Stimulated activated CD8-positive, alpha-beta memory T cell treated with anti-CD3 and anti-CD28 coated beads, Interleukin-2, amount 100 ng/mL, for 1 hour (primary cell): ENCODE measurements around the gene NT5E.

Source experiments
- DNase-seq, 2 donors: peaks; one replicate each; pipeline ENCODE4 v3.0.0-alpha.2; 2020; ENCODE audit warnings: low read depth in 2 of 2

NT5E gene

DNA sequence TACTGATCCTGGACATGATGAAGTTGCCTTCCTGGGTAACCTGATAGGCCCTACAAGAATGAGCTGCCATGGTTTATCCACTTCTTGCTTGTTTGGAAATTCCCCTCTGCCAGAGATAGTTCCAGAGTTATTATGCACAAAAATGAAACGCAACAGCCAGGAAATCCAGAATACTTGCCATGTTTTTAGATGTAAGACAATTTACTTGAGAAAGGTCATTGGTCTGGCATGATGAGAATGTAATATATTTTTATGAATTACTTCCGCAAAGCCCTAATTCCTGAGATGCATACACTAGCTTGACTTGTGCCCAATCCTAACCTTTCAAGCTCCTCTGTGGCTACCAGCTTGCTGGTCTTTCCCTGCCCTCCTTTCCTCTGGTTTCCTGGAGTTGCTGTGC lies 27.9 kb upstream of the NT5E start:
- DNase-seq: no peak

DNA sequence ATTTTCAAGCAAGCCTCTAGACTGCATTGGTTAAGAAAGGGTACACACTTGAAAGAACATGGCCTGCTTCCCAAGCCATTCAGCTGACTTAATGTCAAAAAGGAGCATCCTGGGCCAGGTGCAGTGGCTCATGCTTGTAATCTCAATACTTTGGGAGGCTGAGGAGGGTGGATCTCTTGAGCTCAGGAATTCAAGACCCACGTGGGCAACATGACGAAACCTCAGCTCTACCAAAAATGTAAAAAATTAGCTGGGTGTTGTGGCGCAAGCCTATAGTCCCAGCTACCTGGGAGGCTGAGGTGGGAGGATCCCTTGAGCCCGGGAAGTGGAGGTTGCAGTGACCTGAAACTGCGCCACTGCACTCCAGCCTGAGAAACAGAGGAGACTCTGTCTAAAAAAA lies 26.9 kb upstream of the NT5E start:
- no peak for DNase-seq

DNA sequence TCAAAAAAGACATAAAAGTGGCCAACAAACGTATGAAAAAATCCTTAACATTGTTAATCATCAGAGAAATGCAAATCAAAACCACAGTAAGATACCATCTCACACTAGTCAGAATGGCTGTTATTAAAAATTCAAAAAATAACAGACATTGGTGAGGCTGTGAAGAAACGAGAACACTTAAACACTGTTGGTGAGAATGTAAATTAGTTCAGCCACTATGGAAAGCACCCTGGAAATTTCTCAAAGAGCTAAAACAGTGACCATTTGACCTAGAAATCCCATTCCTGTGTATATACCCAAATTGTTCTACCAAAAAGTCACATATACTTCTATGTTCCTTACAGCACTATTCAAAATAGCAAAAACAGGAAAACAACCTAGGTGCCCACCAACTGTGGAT lies 24.9 kb upstream of the NT5E start:
- DNase-seq: no peak

DNA sequence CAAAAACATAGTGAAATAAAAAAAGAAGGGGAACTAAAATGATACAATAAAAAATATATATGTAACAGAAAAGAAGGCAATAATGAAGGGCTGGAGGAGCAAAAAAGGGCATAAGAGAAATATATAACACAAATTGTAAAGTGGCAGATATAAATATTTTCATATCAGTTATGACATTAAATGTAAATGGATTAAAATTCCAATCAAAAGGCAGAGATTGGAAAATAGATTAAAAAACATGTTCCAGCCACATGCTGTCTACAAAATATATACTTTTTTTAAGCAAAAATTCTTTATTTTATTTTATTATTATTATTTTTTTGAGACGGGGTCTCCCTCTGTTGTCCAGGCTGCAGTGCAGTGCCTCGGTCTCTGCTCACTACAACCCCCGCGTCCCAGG lies 23.9 kb upstream of the NT5E start:
- DNase-seq: no peak

DNA sequence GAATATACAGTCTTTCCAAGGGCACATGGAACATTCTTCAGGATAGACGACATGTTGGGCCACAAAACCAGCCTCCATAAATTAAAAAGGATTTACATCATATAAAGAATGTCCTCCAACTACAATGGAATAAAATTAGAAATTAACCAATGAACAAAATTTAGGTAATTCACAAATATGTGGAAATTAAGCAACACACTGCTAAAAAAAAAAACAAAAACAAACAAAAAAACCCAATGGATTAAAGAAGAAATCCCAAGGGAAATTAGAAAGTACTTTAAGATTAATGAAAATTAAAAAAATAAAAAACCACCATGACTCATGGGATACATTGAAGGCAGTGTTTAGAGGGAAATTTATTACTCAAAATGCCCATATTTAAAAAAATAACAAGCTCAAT lies 21.4 kb upstream of the NT5E start:
- DNase-seq: no peak

DNA sequence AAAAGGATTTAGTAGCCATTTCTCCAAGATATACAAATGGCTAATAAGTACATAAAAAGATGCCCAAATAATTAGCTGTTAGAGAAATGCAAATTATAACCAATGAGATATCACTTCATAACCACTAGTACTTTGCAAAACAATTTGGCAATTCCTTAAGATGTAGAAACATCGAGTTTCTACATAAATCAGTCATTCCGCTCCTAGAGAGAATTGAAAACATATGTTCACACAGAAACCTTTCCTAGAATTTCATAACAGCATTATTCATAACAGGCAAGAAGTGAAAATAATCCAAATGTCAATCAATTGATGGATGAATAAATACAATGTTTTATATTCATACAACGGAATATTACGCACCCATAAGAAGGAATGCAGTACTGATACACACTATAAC lies 20.5 kb upstream of the NT5E start:
- DNase-seq: no peak

DNA sequence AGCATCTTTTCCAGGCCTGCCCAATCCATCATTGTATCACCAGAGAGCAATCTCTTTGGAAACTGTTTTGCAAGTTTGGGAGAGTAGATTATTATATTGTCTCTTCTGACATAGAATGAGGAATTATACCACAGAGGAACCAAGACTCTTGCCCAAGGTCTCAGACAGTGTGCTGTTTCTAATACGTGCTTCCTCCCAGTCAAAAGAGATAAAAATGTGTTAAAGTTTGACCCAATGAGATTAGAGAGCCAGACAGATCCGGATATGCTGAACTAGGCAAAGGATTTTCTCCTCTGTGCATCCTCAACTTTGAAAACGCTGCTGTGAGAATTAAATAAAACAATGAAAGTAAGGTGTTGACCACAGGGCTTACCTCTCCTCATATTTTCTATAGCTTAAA lies 18.6 kb upstream of the NT5E start:
- no peak for DNase-seq

DNA sequence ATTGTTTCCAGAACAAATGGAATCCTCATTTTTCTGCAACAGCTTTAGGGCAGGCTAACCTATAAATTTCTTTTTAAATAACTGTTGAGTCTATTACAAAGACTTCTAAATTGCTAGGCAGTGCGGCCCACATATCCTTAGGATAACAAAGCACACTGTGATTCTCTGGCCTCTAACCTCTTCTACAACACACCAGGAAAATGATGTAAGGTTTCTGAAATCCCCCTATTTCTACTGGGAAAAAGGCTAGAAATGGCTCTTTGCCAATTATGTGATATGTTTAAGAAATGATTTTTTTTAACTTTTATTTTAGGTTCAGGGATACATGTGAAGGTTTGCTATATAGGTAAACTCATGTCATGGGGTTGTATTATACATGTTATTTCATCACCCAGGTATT lies 17.3 kb upstream of the NT5E start:
- DNase-seq: no peak

DNA sequence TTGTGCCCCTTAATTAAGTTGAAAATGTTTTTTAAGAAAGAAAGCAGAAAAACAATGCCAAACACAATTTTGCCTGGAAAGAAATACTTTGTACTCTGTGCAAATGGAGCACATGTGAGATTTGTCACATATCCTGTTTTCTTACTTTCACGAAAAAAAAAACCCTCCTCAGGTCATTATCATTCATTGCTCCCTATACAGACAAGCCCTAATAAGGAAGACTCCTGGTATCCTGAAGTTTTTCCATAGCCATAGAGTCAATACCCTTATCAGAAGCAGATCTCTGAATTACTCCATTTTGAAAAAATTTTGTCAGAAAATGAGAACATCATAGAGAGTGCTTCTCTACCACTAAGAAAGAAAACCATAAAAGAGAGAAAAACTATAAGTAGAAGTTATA lies 14.0 kb upstream of the NT5E start:
- no peak for DNase-seq

DNA sequence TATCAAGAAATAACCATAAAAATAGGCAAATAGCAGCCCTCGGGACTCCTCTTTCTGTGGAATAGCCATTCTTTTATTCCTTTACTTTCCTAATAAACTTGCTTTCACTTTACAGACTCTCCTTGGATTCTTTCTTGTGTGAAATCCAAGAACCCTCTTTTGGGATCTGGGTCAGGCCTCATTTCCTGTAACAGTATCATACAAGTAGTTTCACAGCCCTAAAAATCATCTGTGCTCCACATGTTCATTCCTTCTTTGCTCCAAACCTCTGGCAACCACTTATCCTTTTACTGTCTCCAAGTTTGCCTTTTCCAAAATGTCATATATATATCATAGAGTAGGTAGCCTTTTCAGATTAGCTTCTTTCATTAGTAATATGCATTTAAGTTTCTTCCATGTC lies 13.5 kb upstream of the NT5E start:
- DNase-seq: no peak

DNA sequence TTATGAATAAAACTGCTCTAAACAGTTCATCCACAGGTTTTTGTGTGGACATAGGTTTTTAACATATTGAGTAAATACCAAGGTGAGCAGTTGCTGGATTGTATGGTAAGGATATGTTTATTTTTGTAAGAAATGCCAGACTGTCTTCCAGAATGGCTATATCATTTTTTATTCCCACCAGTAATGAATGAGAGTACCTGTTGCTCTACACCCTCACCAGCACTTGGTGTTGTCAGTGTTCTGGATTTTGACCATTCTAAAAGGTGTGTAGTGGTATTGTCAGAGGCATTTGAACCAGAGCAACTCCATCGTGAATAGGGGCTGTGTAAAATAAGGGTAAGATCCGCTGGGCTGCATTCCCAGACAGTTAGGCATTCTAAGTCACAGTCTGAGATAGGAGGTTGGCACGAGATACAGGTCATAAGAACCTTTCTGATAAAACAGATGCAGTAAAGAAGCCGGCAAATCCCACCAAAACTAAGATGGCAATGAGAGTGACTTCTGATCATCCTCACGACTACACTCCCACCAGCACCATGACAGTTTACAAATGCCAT lies 12.9 kb upstream of the NT5E start:
- no peak for DNase-seq

DNA sequence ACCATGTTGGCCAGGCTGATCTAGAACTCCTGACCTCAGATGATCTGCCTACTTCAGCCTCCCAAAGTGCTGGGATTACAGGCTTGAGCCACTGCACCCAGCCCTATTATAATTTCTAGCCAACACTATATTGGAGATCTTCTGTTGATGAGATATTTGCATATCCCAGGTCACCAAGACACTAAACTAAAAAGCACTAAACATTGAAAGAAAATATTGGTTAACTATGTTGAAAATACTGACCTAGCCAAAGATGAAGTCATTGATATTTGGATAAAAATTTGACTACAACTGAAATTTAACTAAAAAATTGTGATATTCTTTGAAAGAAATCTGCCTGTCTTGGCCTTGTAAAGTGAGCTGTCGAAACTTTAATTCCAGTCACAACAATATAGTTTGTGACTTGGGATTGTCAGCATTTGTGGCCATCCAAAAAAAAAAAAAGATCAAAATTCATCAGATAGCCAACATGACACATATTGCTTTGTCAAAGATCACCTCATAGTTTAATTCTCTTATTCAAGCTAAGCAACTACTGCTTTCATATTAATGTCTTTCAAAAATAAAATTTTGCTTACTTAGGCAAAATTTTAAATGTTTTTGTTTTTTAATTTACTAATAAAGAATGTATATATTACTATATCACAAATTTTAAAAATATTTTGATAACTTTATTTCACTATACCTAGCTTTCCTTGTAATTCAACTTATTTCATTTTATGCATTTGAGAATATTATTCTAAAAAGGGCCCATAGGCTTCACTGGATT lies 6.3 kb upstream of the NT5E start:
- DNase-seq: no peak

DNA sequence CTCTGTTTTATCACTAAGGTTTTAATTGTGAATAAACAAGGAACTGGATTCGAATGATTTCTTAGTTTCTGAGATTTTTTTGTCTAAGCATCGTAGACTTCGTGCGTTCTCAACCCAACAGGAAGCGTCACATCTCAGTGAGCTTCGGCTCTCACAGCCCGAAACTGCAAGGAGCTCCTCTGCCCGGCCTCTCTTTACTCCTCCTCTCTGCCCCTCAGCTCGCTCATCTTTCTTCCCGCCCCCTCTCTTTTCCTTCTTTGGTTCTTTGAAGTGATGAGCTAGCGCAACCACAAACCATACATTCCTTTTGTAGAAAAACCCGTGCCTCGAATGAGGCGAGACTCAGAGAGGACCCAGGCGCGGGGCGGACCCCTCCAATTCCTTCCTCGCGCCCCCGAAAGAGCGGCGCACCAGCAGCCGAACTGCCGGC lies 480 bp upstream of the NT5E start:
- DNase-seq: no peak

DNA sequence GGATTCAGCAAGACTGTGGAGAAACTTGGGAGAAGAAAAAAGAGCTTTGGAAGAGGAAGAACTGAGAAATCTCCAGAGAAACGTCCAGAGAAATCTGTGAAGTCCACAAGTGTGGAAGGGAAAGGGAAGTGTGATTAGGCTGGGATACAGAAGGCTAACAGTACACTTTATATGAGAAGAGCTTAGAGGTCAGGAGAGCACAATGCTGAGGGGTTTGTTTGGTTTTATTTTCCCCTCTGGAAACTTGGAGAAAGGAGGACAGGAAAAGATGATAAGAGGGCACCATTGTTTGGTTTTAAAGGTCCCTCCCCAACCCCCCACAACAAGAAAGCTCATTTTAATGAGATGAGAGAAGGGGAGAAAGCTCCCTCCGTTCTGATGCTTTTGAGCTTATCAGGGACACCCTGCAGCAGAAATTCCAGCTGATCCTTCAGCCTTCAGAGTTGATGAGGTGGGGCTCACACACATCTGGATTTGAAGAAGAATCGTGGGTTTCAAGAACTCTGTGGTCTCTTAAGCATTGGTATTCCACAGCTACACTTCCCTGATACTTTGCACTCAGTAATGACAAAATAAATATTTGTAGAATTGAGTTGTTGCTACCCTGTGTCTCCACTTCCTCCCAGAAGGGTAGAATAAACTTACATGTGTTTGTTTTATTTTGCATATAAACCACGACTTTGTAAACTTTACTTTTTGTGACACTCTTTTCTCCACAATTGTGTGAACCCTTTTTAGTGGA lies 1.9 kb downstream of the NT5E start:
- DNase-seq: no peak

DNA sequence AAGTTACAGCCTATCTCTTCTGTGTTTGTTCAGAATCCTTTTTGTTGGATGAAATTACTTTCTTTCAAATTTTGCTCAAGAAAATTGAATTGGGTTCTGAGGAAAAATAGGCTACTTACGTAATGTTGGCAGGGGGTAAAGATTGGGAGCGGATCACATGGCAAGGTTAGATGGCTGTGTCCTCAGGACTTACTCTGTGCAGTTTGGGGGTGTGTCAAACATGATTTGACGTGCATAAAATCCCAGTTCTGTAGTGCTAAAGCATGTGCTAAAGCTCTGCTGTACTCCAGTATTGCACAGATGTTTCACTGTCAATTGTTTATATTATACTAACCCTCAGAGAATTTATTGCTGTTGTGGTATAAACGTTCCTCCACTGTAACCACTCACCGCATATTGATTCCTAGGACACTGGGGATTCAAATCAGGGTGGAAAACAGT lies 2.6 kb downstream of the NT5E start:
- DNase-seq: no peak

DNA sequence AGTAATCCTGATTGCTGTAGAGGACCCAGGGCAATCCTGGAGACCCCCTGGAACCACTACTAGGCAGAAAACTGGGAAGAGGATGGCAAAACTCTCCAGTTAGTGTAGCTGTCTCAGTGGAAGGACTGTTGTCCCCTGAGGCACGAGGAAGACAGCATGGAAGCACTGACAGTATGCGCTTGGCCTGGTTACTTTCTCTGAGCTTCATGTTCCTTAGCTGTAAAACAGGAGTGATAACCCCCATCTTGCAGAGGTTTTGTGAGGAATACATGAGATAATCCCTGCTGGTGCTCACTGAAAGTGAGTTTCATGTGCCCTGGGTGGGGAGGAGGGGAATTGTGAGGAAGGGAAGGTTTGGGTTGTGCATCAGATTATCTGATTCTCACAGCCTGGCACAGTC lies 3.2 kb downstream of the NT5E start:
- no peak for DNase-seq

DNA sequence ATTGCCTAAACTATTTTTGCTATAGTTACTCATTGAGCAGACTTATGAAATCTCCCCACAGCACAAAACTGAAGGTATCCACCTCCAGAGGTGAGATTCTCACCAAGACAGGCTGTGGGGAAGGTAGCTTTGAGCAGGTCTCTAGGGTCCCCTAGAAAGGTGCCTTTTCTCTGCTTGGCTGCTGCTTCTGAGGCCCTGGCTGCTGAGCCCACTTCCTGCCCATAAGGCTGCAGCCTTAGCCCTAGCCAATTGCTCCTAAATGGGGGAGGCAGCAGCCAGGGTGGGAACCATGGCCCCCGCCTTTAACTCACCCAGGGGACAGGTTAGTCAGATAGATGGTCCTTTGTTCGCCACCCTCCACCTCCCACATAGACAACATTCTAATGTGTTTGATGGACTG lies 3.6 kb downstream of the NT5E start:
- DNase-seq: no peak

DNA sequence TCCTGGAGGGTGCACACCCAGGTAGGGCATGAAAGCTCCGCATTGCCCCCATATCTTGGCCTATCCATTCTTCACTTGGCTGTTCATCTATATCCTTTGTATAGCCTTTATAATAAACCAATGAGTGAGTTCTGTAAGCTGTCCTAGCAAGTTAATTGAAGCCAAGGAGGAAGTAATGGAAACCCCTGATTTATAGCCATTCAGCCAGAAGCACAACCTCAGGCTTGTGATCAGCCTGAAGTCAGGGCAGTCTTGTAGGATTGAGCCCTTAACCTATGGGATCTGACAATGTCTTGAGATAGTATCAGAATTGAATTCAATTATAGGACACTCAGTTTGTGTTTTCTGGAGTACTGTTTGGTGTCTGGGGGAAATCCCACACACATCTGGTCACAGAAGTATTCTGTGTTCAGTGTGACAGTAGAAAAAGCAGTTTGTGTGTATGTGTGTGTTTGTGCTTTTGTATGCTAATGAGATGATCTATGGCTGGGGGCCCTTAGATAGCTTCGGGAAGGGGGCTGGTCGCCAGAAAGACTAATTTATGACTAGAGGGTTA lies 5.7 kb downstream of the NT5E start:
- DNase-seq: no peak

DNA sequence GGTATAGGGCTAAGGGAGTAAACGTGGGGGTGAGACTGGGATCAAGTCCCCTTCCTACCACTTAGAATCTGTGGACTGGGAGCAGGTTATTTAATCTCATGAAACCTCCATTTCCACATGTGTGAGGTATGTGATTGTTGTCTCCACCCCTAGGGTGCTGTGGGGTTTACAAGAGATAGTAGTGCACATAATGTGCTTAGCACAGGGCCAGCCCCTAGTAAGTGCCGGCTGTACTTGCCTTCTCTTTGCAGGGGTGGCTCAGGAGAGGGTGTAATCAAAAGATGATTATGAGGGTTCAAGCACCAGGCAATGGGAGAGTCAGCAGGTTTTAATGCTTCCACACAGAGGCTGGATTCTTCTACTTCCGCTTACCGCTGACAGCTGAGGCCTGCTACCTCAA lies 6.9 kb downstream of the NT5E start:
- no peak for DNase-seq

DNA sequence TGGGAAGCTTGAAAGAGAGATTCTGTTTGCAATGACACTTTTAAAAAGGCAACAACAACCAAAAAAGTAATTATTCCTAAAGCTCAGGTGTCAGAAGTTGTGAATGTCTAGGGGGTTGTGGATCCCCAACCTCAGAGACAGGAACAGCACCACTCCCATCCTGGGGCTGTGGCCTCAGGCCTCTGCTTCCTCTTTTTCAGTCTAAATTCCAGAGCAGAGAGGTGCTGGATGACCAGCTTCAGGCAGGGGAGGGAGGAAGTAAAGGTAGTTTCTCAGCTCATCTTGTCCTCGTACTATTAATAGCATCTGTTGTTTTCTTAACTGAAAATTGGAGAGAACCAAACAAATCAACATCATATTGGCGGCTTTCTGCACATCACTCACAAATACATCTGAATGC lies 8.3 kb downstream of the NT5E start:
- no peak for DNase-seq

DNA sequence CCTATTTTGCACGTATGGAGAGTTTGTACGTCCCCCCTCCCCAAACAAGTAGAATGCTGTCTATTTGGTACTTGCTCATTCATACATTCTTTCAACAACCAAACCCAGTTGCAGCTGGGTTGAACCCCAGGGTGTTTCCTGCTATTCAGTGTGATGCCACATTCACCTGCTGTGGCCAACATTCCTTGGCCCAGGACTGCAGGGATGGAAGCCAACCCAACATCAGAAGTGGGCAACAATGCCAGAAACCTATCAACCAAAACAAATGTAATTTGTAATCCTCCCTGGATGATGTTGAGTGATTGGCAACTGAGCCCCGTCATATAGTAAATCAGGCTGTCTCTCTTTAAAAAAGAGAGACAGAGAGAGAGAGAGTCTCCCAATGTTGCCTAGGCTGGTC lies 8.9 kb downstream of the NT5E start:
- DNase-seq: no peak

DNA sequence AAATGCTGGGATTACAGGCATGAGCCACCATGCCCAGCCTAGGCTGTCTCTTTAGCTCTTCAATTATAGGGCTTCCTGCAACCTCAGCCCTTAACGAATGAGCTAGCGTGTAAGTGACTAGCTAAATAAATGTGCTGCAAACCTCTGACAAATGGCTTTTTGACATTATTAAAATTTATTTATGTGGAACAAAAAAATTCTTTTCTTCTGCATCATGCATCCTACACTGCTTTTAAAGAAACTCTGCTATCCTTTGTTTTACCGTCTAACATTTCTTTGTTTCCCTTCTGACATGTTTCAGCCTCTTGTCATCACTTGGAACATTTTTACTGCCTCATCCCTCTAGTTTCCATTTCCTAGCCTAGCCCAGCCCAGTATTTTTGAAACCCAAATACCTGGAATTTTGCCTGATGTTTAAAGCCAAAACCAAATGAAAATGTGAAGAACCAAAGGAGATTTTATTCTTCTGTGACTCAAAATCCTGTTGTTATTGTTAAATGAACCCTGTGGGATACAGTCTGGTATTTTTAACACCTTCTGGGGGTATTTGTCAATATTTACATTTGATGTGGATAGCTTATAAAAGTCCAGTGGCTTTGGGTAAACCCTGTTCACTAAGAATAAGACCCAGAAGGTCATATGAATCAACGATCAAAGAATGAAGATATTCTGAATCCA lies 9.5 kb downstream of the NT5E start:
- DNase-seq: no peak
